Breast epithelium (tissue), 3 donors: ENCODE measurements around the gene TMEM86A.

Experiments used
- POLR2AphosphoS5 ChIP-seq, 3 donors: sonication (generic); formaldehyde crosslinking; IDR thresholded peaks; one replicate each; pipeline ENCODE4 v1.6.1; 2017; ENCODE audit warnings: antibody characterized with exemption in 3 of 3
- TF ChIP-seq, protein P1 (sequence below), 3 donors: fragments of 450-650 bp; IDR thresholded peaks; one replicate each; pipeline ENCODE4 v1.5.1; 2016 to 2017; ENCODE audit warnings: antibody characterized with exemption in 3 of 3, mild to moderate bottlenecking in 3 of 3, moderate library complexity in 3 of 3

DNA sequence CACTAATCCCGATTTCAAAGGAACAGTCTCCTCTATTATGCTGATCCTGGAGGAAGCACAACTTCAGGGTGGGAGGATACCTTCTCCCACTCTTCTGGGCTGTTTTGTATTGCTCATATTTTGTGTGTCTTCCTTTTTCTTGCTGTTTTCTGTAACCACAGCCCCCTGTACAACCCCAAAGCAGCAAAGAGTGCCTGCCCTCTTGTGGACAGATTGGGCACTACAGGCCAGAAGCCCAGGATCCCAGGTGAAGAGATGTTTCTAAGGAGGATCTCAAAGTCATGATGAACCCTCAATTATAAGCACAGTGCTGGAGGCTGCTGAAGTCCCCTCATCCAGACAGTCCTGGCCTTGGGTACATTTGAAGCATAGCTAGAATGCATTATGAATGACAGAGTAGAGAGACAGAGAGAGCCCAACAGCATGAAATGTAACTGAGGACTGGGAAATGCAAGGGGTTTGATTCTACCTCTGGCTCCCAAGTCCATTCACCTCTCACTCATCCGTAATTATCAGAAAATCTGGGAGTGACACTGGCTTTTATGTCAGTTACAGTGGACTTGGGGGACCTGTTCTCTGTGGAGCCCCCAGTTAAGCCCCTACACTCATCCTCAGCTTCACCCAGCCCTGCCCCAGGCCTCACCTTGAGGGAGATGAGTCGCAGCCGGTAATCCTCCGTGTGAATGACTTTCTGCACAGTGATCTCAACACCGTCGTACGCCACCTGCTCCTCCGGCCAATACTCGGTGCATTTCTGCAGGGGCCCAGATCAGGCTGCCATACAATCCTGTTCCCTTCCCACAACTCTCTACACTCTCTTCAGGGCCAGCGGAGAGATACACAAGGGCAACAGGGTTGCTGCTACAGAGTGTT is 33.6 kb downstream of the TMEM86A start:
- TF ChIP-seq, protein P1, sequence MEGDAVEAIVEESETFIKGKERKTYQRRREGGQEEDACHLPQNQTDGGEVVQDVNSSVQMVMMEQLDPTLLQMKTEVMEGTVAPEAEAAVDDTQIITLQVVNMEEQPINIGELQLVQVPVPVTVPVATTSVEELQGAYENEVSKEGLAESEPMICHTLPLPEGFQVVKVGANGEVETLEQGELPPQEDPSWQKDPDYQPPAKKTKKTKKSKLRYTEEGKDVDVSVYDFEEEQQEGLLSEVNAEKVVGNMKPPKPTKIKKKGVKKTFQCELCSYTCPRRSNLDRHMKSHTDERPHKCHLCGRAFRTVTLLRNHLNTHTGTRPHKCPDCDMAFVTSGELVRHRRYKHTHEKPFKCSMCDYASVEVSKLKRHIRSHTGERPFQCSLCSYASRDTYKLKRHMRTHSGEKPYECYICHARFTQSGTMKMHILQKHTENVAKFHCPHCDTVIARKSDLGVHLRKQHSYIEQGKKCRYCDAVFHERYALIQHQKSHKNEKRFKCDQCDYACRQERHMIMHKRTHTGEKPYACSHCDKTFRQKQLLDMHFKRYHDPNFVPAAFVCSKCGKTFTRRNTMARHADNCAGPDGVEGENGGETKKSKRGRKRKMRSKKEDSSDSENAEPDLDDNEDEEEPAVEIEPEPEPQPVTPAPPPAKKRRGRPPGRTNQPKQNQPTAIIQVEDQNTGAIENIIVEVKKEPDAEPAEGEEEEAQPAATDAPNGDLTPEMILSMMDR (IDR thresholded peaks at IDR 0.05), result peak; percentile 87 to 93 (median 90)
- no peak for TF ChIP-seq POLR2AphosphoS5 (IDR thresholded peaks at IDR 0.05)
